ENCODE results near the gene RXRA. TPM values are rescaled to one million over a fixed set of nuclear protein-coding genes. Genes with fewer than 3 reads are reported as not detected.

The RXRA gene
- total and polyA plus RNA-seq, 7 experiments from 2014 or later = 0.31 to 59.5 (median 8.4) TPM

DNA sequence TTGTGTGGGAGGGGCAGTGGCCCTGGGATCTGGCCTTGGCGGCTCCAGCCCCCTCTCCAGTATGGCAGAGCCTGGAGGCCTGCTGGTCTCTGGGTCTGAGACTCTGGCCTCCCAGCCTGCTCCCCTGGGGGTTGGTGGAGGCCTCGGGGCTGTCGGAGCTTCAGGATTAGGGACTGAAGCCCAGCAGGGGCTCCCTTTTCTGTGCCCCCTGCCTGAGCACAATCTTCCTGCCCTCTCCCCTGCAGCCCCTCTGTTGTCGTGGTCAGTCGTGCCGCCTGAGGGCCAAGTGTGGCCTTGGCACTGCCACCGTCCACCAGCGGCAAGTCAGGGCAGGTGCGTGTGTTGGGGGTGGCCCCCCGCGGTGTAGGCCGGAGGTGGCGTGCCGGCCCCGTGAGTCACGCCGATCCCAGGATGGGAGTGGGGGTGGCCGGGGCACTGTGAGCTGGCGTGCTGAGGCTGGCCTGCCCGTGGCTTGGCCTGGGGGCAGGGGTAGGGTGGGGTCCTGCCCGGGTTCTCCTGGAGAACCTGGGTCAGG is 53.6 kb downstream of the RXRA start:
- peaks cover 0 to 1% (median 0%) of the 10 kb centered on the region in 11 donors for H3K9me3 Mint-ChIP-seq
- intact Hi-C loops (cut with micrococcal nuclease) = no loop called here

GRCh38 chr9:134380542-134381271 is 54.5 kb downstream of the RXRA start:
- POLR2A ChIA-PET = interaction anchor here (1.4 kb wide), 1 partner anchor 27 kb away, joined by 3 read pairs; no protein-coding TSS in a partner anchor

More for the DNA sequence above, 53.6 kb downstream of the RXRA start:
- ATAC-seq (no peak), DNase-seq (no peak)
- no peaks in the 10 kb centered on the region for H3K27me3 ChIP-seq (ENCODE audit: control insufficient read depth in 2 of 2, insufficient read depth in 2 of 2, low read length in 2 of 2)
- no peaks in the 10 kb centered on the region for H3K36me3 ChIP-seq (ENCODE audit: control insufficient read depth in 2 of 3, insufficient read depth in 3 of 3, low read length in 3 of 3)
- Mint-ChIP-seq H3K27me3 (peaks cover 0 to 2% (median 0%) of the 10 kb centered on the region in 5 donors), H3K27ac (no peak overlapping the region), H3K36me3 (no peaks in the 10 kb centered on the region), H3K4me3 (peak overlapping the region in 1 of 10 donors; percentile 46), H3K4me1 (peaks cover 7 to 39% (median 28%) of the 10 kb centered on the region in 7 donors)
- H3K27ac ChIP-seq (ENCODE audit: low read depth, low read length) = no peak overlapping the region
- no peak overlapping the region for H3K4me3 ChIP-seq (ENCODE audit: low read length)
- peaks cover 13 to 29% of the 10 kb centered on the region in 2 donors for H3K4me1 ChIP-seq (ENCODE audit: control insufficient read depth in 2 of 2, insufficient read depth in 2 of 2, low read length in 2 of 2)
- POLR2A ChIA-PET = interaction anchor here (1.2 kb wide), 1 partner anchor 10 kb away, joined by 3 read pairs; no protein-coding TSS in a partner anchor
- CTCF ChIA-PET = interaction anchor here (1.2 kb wide), 1 partner anchor 51 kb away, joined by 3 read pairs; no protein-coding TSS in a partner anchor
- no peaks in the 10 kb centered on the region for H3K9me3 ChIP-seq (ENCODE audit: control insufficient read depth in 2 of 3, low read length in 3 of 3)

DNA sequence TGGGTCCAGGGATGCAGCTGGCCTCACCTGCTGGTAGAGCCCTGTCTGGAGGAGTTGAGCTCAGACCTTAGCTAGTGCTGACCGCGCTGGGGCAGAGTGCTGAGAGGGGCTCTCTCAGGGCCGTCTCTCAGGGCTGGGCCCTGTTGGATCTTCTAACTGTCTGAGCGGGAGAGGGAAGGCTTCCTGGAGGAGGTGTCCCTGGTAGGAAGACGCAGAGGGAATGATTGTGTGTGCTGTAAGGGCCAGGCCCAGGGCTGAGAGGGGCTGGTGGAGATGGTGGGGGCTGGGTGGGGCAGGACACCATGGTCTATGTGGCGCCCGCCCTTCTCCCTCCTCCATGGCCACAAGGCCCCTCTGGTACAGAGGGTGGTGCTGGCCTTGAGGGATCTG is 55.0 kb downstream of the RXRA start:
- Histone ChIP-seq H3K4me3 (ENCODE audit: low read length) (no peak overlapping the region), H3K36me3 (ENCODE audit: control insufficient read depth in 2 of 3, insufficient read depth in 3 of 3, low read length in 3 of 3) (no peaks in the 10 kb centered on the region), H3K9me3 (ENCODE audit: control insufficient read depth in 2 of 3, low read length in 3 of 3) (no peaks in the 10 kb centered on the region), H3K4me1 (ENCODE audit: control insufficient read depth in 2 of 2, insufficient read depth in 2 of 2, low read length in 2 of 2) (peaks cover 13 to 29% of the 10 kb centered on the region in 2 donors), H3K27me3 (ENCODE audit: control insufficient read depth in 2 of 2, insufficient read depth in 2 of 2, low read length in 2 of 2) (no peaks in the 10 kb centered on the region), H3K27ac (ENCODE audit: low read depth, low read length) (no peak overlapping the region)
- Mint-ChIP-seq H3K27ac (peak overlapping the region in 1 of 9 donors; percentile 75), H3K4me1 (peaks cover 7 to 37% (median 23%) of the 10 kb centered on the region in 7 donors), H3K36me3 (no peaks in the 10 kb centered on the region), H3K9me3 (no peaks in the 10 kb centered on the region), H3K4me3 (peak overlapping the region in 3 of 10 donors; percentile 18 to 76 (median 41)), H3K27me3 (peaks cover 0 to 2% (median 0%) of the 10 kb centered on the region in 5 donors)
- intact Hi-C loops (cut with micrococcal nuclease) = no loop called here
- POLR2A ChIA-PET = interaction anchor here (1.4 kb wide), 1 partner anchor 26 kb away, joined by 3 read pairs; no protein-coding TSS in a partner anchor
- no peak for DNase-seq
- no peak for ATAC-seq
- CTCF ChIA-PET = interaction anchor here (1.2 kb wide), 1 partner anchor 50 kb away, joined by 3 read pairs; no protein-coding TSS in a partner anchor

More at GRCh38 chr9:134380542-134381271, 54.5 kb downstream of the RXRA start:
- H3K27ac ChIP-seq (ENCODE audit: low read depth, low read length) = no peak overlapping the region
- no peaks in the 10 kb centered on the region for H3K36me3 ChIP-seq (ENCODE audit: control insufficient read depth in 2 of 3, insufficient read depth in 3 of 3, low read length in 3 of 3)
- peaks cover 13 to 29% of the 10 kb centered on the region in 2 donors for H3K4me1 ChIP-seq (ENCODE audit: control insufficient read depth in 2 of 2, insufficient read depth in 2 of 2, low read length in 2 of 2)
- CTCF ChIA-PET = interaction anchor here (1.2 kb wide), 1 partner anchor 50 kb away, joined by 3 read pairs; no protein-coding TSS in a partner anchor
- intact Hi-C loops (cut with micrococcal nuclease) = no loop called here
- no peaks in the 10 kb centered on the region for H3K27me3 ChIP-seq (ENCODE audit: control insufficient read depth in 2 of 2, insufficient read depth in 2 of 2, low read length in 2 of 2)
- Mint-ChIP-seq H3K4me1 (peaks cover 7 to 38% (median 23%) of the 10 kb centered on the region in 7 donors), H3K27me3 (peaks cover 0 to 2% (median 0%) of the 10 kb centered on the region in 5 donors), H3K4me3 (peak overlapping the region in 2 of 10 donors; percentile 18 to 76), H3K36me3 (no peaks in the 10 kb centered on the region), H3K9me3 (no peaks in the 10 kb centered on the region), H3K27ac (peak overlapping the region in 1 of 9 donors; percentile 75)
- no peak overlapping the region for H3K4me3 ChIP-seq (ENCODE audit: low read length)
- H3K9me3 ChIP-seq (ENCODE audit: control insufficient read depth in 2 of 3, low read length in 3 of 3) = no peaks in the 10 kb centered on the region
- ATAC-seq (no peak), DNase-seq (no peak)

- H3K27ac ChIP-seq (ENCODE audit: low read depth, low read length) = no peak overlapping the region
- H3K27ac Mint-ChIP-seq = peak overlapping the region in 6 of 9 donors; percentile 13 to 75 (median 33)
- H3K9me3 ChIP-seq (ENCODE audit: control insufficient read depth in 2 of 3, low read length in 3 of 3) = no peaks in the 10 kb centered on the region
- no peaks in the 10 kb centered on the region for H3K36me3 ChIP-seq (ENCODE audit: control insufficient read depth in 2 of 3, insufficient read depth in 3 of 3, low read length in 3 of 3)
- H3K4me3 Mint-ChIP-seq = peak overlapping the region in 9 of 10 donors; percentile 15 to 76 (median 29)
- peaks cover 0 to 2% (median 0%) of the 10 kb centered on the region in 5 donors for H3K27me3 Mint-ChIP-seq
- ChIA-PET POLR2A (interaction anchor here (1.4 kb wide), 1 partner anchor 25 kb away, joined by 3 read pairs; no protein-coding TSS in a partner anchor), CTCF (interaction anchor here (0.6 kb wide), 1 partner anchor 21 kb away, joined by 3 read pairs; no protein-coding TSS in a partner anchor)
- DNase-seq (peak in 2 of 9 donors; percentile 11 to 31), ATAC-seq (peak; percentile 70)
- H3K9me3 Mint-ChIP-seq = no peaks in the 10 kb centered on the region
- no peaks in the 10 kb centered on the region for H3K36me3 Mint-ChIP-seq
- no peak overlapping the region for H3K4me3 ChIP-seq (ENCODE audit: low read length)
- H3K27me3 ChIP-seq (ENCODE audit: control insufficient read depth in 2 of 2, insufficient read depth in 2 of 2, low read length in 2 of 2) = no peaks in the 10 kb centered on the region
- peaks cover 13 to 29% of the 10 kb centered on the region in 2 donors for H3K4me1 ChIP-seq (ENCODE audit: control insufficient read depth in 2 of 2, insufficient read depth in 2 of 2, low read length in 2 of 2)
- intact Hi-C loops (cut with micrococcal nuclease) = no loop called here
- peaks cover 7 to 35% (median 22%) of the 10 kb centered on the region in 7 donors for H3K4me1 Mint-ChIP-seq
These were observed 55.6 kb downstream of the RXRA start for GRCh38 chr9:134381671-134382516.

- H3K27me3 Mint-ChIP-seq = peaks cover 0 to 2% (median 0%) of the 10 kb centered on the region in 5 donors
- POLR2A ChIA-PET = no interaction called here
- no peak overlapping the region for H3K4me3 ChIP-seq (ENCODE audit: low read length)
These were observed 56.5 kb downstream of the RXRA start for GRCh38 chr9:134382733-134383132.

GRCh38 chr9:134383148-134383547 is 56.9 kb downstream of the RXRA start:
- Histone ChIP-seq H3K27ac (ENCODE audit: low read depth, low read length) (no peak overlapping the region), H3K36me3 (ENCODE audit: control insufficient read depth in 2 of 3, insufficient read depth in 3 of 3, low read length in 3 of 3) (no peaks in the 10 kb centered on the region), H3K4me3 (ENCODE audit: low read length) (no peak overlapping the region), H3K4me1 (ENCODE audit: control insufficient read depth in 2 of 2, insufficient read depth in 2 of 2, low read length in 2 of 2) (peaks cover 13 to 29% of the 10 kb centered on the region in 2 donors), H3K9me3 (ENCODE audit: control insufficient read depth in 2 of 3, low read length in 3 of 3) (no peaks in the 10 kb centered on the region), H3K27me3 (ENCODE audit: control insufficient read depth in 2 of 2, insufficient read depth in 2 of 2, low read length in 2 of 2) (no peaks in the 10 kb centered on the region)
- Mint-ChIP-seq H3K36me3 (no peaks in the 10 kb centered on the region), H3K4me1 (peaks cover 7 to 33% (median 23%) of the 10 kb centered on the region in 7 donors), H3K4me3 (no peak overlapping the region), H3K27me3 (peaks cover 0 to 5% (median 0%) of the 10 kb centered on the region in 5 donors), H3K9me3 (no peaks in the 10 kb centered on the region), H3K27ac (no peak overlapping the region)
- DNase-seq (no peak), ATAC-seq (no peak)
- ChIA-PET POLR2A (no interaction called here), CTCF (no interaction called here)
- intact Hi-C loops (cut with micrococcal nuclease) = no loop called here

More at GRCh38 chr9:134382733-134383132, 56.5 kb downstream of the RXRA start:
- no peak for DNase-seq
- Mint-ChIP-seq H3K27ac (peak overlapping the region in 1 of 9 donors; percentile 13), H3K4me1 (peaks cover 7 to 32% (median 21%) of the 10 kb centered on the region in 7 donors), H3K36me3 (no peaks in the 10 kb centered on the region), H3K4me3 (peak overlapping the region in 4 of 10 donors; percentile 18 to 76 (median 37)), H3K9me3 (no peaks in the 10 kb centered on the region)
- ATAC-seq = no peak
- intact Hi-C loops (cut with micrococcal nuclease) = no loop called here
- Histone ChIP-seq H3K36me3 (ENCODE audit: control insufficient read depth in 2 of 3, insufficient read depth in 3 of 3, low read length in 3 of 3) (no peaks in the 10 kb centered on the region), H3K9me3 (ENCODE audit: control insufficient read depth in 2 of 3, low read length in 3 of 3) (no peaks in the 10 kb centered on the region), H3K27ac (ENCODE audit: low read depth, low read length) (no peak overlapping the region), H3K27me3 (ENCODE audit: control insufficient read depth in 2 of 2, insufficient read depth in 2 of 2, low read length in 2 of 2) (no peaks in the 10 kb centered on the region), H3K4me1 (ENCODE audit: control insufficient read depth in 2 of 2, insufficient read depth in 2 of 2, low read length in 2 of 2) (peaks cover 13 to 29% of the 10 kb centered on the region in 2 donors)
- CTCF ChIA-PET = interaction anchor here (0.6 kb wide), 1 partner anchor 20 kb away, joined by 3 read pairs; no protein-coding TSS in a partner anchor
